ENCODE results near the gene MOB1A. TPM values are rescaled to one million over a fixed set of nuclear protein-coding genes. Genes with fewer than 3 reads are reported as not detected.
"Not testable (repeated sequence)": the region's sequence is repeated elsewhere in the genome, so short reads cannot be mapped to it uniquely, and the experiment has no call there.

The MOB1A gene
- total RNA-seq, 4 donors from 2014 or later = 63.0 to 161 (median 95.3) TPM

GRCh38 chr2:74191596-74192380 lies 13.1 kb upstream of the MOB1A start:
- DNase-seq = no peak
- Histone ChIP-seq H3K4me1 (no peaks in the 10 kb centered on the region), H3K36me3 (no peaks in the 10 kb centered on the region), H3K27ac (no peak overlapping the region), H3K4me3 (no peak overlapping the region), H3K9me3 (no peaks in the 10 kb centered on the region), H3K27me3 (no peaks in the 10 kb centered on the region)
- intact Hi-C loops (cut with DNase I; ENCODE audit: low total_unique reads) = no loop called here
- TF ChIP-seq POLR2A (IDR thresholded peaks at IDR 0.05) (no peak), CTCF (IDR thresholded peaks at IDR 0.05) (no peak)

GRCh38 chr2:74188696-74189095 lies 10.0 kb upstream of the MOB1A start:
- Histone ChIP-seq H3K27me3 (no peaks in the 10 kb centered on the region), H3K4me1 (no peaks in the 10 kb centered on the region), H3K9me3 (no peaks in the 10 kb centered on the region), H3K27ac (no peak overlapping the region), H3K4me3 (no peak overlapping the region), H3K36me3 (no peaks in the 10 kb centered on the region)
- no peak for TF ChIP-seq CTCF (IDR thresholded peaks at IDR 0.05)
- no peak for TF ChIP-seq POLR2A (IDR thresholded peaks at IDR 0.05)
- intact Hi-C loops (cut with DNase I; ENCODE audit: low total_unique reads) = no loop called here
- no peak for DNase-seq

DNA sequence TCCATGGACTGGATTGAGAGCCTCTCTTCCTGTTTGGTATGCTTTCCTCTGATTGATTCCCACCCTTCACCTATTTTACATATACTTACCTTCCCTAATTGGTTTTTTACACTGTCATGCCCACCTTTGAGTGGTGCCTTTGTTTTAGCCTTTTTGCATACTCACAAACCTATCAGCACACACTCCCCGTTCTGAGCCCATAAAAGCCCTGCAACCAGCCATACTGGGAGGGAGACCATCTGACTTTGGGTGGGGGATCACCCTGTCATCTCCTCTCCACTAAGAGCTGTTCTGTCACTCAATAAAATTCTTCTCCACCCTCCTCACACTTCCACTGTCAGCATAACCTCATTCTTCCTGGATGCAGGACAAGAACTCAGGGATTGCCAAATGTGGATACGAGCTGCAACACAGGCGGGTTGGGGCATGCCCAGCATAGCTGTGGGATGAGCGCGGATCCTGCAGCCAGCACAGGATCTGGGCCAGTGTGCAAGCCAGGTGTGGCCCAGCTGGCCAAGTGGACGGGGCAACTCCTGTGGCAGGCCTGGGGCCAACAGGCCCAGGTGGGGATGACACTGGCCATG lies 9.4 kb upstream of the MOB1A start:
- H3K4me1 ChIP-seq = no peaks in the 10 kb centered on the region
- no peak for TF ChIP-seq CTCF (IDR thresholded peaks at IDR 0.05)
- no peak for TF ChIP-seq POLR2A (IDR thresholded peaks at IDR 0.05)
- H3K27me3 ChIP-seq = no peaks in the 10 kb centered on the region
- H3K36me3 ChIP-seq = no peaks in the 10 kb centered on the region
- H3K27ac ChIP-seq = no peak overlapping the region
- no peak for DNase-seq
- H3K4me3 ChIP-seq = no peak overlapping the region
- H3K9me3 ChIP-seq = no peaks in the 10 kb centered on the region
- intact Hi-C loops (cut with DNase I; ENCODE audit: low total_unique reads) = no loop called here

- intact Hi-C loops (cut with DNase I; ENCODE audit: low total_unique reads); H3K27ac ChIP-seq; H3K4me1 ChIP-seq; H3K9me3 ChIP-seq; DNase-seq; H3K4me3 ChIP-seq; H3K27me3 ChIP-seq; H3K36me3 ChIP-seq: not testable (repeated sequence)
These were observed 8.0 kb upstream of the MOB1A start for GRCh38 chr2:74186706-74187105.

DNA sequence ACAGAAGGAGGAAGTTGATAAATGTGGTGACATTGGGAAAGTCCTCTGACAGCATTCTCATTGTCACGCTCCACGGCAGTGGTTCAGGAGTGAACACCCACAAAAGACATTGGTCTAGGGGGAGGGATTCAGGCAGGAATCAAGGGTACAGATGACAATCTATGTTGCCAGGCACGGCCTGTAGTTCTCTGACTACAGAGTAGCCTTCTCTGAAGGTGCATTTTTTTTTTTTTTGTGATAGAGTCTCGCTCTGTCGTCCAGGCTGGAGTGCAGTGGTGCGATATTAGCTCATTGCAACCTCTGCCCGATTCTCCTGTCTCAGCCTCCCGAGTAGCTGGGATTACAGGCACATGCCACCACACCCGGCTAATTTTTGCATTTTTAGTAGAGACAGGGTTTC lies 7.4 kb upstream of the MOB1A start:
- Histone ChIP-seq H3K4me1 (no peaks in the 10 kb centered on the region), H3K36me3 (no peaks in the 10 kb centered on the region), H3K27me3 (no peaks in the 10 kb centered on the region), H3K4me3 (no peak overlapping the region), H3K27ac (no peak overlapping the region), H3K9me3 (no peaks in the 10 kb centered on the region)
- DNase-seq = no peak
- intact Hi-C loops (cut with DNase I; ENCODE audit: low total_unique reads) = no loop called here
- TF ChIP-seq CTCF (IDR thresholded peaks at IDR 0.05) (no peak), POLR2A (IDR thresholded peaks at IDR 0.05) (no peak)

Data from uterus (tissue), 4 donors.